Measurements from ENCODE around the gene SAMM50.

Gene SAMM50

DNA sequence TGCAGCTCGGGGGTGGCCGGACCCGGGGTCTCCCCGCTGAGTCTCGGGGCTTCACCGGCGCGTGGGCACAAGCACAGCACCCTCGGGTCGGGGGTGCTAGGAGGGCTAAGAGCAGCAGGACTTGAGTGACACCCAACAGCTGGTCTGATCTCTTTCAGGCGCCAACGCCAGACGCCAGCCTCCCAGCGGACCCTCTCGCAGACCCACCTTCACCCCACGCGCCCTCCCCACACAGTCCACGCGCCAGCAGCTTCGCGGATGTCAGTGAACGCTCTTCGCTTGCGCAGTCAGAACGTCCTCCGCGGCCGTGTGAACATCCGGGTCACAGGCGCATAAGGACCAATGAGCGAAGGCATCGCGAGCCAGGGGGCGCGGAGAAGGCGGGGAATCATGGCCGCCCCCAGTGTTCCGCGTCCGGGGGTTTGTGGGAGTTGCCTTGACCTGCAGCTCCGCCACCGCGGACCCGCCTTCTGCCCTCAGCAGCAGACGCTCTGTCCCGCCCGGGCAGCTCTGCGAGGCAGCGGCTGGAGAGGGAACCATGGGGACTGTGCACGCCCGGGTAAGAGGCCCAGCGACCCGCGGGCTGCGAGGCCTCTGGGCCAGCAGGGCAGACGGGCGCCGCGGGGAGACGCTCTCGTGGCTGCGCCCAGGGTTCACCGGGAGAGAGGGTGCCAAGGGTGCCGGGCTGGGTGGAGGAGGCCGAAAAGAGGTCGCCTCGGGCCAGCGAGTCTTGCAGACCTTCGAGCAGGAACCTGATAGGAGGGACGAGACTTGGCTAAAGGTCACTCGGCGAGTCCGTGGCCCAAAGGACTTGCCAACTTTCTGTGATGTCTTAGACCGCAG, at the start of gene SAMM50:
Gene SAMM50 (plus strand): TSS at position 403 of the 843 bp plus-strand sequence. CDS start 136 bp downstream, at position 539.
- peak; percentile 95 for DNase-seq (ENCODE audit: low spot score)

DNA sequence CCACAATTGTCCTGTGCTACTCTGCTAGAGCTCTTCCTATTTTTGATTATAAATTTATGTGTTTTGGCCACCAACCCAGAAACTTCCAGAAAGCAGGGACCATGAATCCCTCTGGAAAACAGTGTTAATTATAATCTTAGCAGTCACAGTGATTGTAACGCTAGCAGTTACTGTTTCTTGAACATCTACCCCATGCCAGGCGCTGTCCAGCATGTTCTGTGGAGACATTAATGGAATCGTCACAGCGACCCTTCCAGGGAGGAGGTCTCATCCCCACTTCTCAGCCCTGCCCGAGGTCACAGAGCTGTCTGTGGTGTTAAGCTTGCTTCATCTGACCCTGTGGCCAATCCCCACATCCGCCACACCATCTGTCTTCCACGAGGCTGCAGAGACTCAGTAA, 49.6 kb upstream of the SAMM50 start:
- DNase-seq (ENCODE audit: low spot score): no peak

DNA sequence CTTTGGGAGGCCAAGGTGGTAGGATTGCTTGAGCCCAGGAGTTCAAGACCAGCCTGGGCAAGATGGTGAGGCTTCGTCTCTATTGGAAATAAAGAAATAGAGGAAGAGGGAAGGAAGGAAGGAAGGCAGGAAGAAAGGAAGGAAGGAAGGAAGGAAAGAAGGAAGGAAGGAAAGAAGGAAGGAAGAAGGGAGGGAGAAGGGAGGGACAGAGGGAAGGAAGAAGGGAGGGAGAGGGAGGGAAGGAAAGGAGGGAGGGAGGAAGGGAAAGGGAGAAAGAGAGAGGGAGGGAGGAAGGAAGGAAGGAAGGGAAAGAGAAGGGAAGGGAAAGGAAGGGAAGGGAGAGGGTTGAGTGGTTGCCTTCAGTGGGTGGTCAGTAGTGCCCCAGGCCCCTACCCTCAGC, 45.5 kb upstream of the SAMM50 start:
- DNase-seq (ENCODE audit: low spot score): no peak

DNA sequence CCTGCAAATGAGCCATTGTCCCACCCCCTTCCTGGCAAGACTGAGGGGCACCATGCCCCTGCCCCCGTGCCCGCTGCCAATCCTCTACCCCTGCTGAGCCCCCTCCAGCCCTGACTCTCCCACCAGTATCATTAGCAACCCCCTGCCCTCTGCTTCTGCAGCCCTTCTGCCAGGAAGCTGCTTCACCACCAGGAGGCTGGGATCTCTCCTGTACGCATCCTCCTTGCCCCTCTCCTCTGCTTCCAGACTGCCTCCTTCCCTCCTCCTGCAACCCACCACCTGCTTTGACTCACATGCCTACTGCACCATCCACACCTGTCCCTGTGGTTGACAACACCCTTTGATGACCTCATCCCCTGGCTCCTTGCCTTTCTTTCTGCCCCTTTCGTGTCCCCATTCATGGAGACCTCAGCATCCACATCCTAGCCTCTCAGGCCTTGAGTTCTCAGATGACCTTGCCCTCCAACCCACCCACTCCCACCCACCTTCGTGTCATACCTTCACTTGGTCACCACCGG, 45.0 kb upstream of the SAMM50 start:
- DNase-seq (ENCODE audit: low spot score): no peak

DNA sequence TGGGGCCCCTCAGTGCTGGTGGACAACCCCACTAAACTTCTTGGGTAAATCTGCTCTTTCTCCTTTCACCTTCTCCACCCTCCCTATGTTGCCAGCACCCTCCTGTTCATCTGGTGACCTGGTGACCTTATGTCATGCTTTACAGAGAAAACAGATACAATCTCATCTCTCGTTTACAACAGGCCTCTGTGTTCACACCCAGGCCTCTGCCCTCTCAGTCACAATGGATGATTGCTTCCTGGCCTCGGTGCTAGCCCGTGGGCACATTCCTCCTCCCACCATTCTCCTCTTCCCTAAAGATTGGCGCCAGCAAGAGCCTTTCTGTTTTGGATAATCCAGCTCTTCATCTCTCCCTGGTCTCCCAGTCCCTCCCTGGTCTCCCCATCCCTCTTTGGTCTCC, 43.9 kb upstream of the SAMM50 start:
- no peak for DNase-seq (ENCODE audit: low spot score)

DNA sequence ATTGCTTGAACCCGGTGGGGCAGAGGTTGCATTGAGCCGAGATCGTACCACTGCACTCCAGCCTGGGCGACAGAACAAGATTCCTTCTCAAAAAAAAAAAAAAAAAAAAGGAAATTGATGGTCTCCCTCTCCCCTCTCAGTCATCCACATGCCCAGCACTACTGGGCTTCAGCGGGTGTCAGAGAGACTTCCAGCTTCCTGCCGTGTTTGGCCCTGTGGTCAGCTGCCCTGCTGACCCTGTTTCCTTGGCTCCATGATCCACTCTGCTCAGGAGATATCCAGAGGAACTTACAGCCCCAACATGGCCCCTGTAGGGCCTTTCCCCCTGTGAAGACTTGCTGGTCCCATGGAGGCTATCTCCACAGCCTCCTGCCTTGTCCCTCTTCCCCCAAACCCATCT, 37.7 kb upstream of the SAMM50 start:
- DNase-seq (ENCODE audit: low spot score): no peak

DNA sequence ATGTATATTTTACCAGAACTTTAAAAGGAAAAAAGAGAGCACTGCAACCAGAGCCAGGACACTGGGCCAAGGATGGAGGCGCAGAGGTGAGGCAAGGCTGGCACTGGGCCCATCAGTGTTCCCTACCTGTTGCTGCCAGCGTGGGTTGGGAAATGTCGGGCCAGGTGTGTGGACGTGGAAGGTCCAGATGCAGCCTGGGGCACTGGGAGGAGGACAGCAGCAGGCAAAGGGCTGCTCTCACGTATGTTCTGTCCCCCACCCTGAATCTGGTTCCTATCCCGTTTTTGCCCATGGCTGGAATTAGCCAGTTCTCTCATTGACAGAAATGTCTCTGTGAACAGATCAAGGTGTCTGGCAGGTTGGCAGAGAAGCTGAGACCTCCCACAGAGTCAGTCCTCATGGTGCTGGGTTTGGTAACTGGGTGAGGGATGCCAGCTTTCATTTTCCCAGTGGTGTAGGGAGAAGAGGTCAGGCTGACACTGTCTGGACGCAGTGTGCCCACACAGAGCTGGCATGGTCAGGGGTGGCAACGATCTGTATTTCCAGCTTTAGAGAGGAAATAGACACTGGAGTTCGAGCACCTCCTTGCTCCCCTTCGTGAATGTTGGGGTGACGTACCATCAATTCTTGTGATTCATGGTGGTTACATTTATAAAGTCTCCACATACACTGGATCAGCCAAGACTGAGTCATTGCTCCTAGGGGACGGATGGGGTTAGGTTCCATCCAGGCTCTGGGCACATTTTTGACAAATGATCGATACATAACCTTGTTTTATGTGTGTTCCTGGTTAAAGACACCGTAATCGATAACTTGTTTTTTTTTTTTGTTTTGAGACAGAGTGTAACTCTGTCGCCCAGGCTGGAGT, 35.9 kb upstream of the SAMM50 start:
- peak; percentile 42 for DNase-seq (ENCODE audit: low spot score)

DNA sequence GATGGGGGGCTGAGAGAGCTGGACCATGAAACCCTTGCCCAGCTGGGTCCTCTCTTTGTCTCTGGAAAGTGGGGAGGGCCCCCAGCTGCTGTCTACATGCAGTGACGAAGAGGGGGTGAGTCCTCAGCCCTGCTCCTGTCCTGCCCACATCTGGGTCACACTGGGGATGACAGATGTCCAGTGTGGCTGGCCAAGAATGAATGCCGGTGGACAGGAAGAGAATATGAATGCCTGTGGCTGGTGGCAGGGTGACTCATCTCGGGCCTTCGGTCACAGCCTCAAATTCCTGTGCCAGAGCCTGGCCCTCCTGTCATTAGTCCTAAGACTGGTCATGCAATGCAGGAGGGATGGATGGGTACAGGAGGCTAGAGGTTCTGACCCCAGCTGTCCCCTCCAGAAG, 33.9 kb upstream of the SAMM50 start:
- DNase-seq (ENCODE audit: low spot score): peak; percentile 79

DNA sequence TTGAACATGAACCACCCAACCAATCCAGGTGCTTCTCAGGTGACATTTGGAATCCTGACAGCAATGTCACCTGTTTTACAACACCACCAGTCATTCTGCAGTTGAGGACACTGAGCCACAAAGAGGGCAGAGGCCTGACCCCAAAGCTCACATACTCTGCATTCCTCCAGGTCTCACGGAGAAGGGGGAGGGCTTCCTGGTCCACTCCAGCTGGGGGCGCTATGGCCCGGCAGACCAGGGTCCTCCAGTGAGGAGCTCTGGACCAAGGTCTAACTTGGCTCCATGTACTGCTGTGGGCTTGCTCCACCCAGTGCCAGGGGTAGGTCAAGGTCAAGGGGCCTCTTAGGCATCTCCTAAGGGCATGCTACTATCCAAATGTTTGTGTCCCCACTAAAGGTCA, 33.1 kb upstream of the SAMM50 start:
- no peak for DNase-seq (ENCODE audit: low spot score)

DNA sequence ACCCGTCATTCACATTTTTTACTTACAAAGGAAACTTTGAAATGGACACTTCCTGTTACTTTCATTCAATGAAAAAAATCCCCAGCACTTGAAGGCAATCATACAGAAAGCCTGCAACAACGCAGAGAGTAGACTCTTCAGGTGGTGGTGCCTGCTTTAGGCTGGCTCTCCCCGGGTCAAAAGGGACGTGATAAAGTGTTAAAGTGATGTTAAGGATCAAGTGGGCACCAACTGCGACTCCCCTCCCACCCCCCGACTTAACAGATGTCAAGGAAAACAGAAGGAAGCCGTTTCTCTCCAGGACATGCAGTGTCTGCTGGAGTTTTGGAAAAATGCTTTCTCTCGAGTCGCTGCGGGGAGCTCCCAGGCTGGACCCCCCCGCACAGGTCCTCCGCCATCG, 32.1 kb upstream of the SAMM50 start:
- no peak for DNase-seq (ENCODE audit: low spot score)

DNA sequence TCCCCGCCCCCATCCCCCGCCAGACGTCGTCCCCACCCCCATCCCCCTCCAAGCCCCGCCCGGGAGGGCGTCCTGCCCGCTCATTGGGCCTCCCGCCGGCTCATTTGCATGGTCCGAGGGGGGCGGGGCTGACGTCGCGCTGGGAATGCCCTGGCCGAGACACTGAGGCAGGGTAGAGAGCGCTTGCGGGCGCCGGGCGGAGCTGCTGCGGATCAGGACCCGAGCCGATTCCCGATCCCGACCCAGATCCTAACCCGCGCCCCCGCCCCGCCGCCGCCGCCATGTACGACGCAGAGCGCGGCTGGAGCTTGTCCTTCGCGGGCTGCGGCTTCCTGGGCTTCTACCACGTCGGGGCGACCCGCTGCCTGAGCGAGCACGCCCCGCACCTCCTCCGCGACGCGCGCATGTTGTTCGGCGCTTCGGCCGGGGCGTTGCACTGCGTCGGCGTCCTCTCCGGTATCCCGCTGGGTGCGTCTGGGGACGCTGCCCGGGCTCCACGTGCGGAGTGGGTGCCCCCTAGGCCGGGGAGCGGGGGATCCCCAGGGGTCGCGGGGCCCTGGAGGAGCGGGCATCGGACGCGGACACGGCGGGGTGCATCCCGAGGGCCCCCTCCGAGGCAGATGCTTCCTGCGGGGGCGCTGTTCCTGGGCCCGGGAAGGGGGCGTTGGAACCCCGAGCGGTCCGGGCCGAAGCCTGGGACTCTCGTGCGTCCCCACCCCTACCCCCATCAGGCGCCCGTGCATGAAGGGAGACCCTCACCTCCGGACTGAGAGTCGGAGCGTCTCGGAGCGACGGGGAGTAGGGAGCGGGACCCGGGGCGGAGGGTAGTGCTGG, 31.4 kb upstream of the SAMM50 start, which contains the start of gene PNPLA3:
Gene PNPLA3 (plus strand): TSS at position 175 of the 834 bp plus-strand sequence. CDS start 107 bp downstream, at position 282.
- peak; percentile 95 for DNase-seq (ENCODE audit: low spot score)

DNA sequence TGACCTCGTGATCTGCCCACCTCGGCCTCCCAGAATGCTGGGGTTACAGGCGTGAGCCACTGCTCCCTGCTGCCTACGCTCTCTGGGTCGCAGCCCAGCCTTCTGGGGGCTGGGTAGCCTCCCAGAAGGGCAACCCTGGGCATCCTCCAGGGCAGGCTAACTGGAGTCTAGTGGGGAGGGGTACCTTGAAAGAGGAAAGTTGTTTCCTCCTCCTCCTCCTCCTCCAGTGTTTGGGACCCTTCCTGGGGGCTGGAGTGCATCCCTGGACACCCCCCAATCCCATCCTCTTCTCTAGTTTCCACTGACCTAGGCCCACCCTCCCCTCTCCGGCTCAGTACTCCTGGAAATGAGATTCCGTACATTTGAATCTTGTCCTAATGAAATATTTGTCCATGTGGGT, 30.4 kb upstream of the SAMM50 start:
- DNase-seq (ENCODE audit: low spot score): no peak

DNA sequence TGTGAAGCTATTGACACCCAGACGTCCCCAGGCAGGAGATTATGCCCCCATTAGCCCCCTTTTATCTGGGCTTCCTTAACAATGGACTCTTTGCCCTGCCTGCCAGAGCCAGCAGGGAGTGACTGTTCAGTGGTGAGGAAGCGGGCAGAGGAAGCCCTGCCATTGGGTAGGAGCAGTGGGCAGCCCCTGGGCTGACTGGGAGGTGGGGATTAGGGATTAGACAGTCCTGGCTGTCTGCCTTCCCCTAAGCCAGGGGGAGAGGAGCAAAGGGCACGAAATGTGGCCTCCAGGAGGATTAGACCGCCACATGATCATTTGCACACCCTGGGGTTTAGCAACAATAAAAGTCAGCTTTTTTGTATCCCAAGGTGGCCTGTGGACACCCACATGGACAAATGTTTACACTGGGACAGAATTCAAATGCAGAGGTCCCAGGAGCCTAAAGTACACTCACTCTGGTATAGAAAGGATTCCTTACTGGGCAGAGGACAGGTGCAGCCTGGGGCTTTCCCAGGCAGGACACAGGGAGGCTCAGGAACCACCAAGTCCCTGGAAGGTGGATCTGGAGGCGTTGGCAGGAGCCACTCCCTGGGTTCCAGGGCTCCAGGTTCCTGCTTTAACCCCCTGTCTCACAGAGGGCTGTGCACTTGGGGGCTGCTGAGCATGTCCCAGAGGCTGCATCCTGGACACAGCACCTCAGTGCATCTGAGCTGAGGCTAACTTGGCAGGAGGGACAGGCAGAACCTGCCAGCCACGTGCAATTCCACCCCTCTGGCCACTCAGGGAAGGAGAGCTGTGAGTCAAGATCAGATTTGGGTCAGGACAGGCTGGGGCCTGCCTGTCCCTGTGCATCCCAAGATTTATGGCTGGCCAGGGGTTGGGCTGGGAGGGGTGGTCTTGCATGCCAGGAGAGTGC, 29.6 kb upstream of the SAMM50 start:
- DNase-seq (ENCODE audit: low spot score): no peak

DNA sequence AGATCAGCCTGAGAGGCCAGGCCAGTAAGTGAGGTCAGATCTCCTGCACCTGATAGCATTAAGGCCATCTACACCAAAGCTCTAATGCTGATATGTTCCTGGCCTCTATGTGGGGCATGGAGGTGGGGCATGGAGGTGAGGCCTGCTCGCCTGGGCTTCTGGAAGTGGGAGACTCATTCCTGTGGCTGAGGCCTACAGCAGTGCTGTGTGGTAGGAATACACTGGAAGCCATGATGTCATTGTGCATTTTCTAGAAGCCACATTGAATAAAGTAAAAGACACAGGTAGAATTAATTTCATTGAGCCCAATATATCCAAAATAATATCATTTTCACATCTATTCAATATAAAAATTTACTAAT, 28.9 kb upstream of the SAMM50 start:
- no peak for DNase-seq (ENCODE audit: low spot score)

DNA sequence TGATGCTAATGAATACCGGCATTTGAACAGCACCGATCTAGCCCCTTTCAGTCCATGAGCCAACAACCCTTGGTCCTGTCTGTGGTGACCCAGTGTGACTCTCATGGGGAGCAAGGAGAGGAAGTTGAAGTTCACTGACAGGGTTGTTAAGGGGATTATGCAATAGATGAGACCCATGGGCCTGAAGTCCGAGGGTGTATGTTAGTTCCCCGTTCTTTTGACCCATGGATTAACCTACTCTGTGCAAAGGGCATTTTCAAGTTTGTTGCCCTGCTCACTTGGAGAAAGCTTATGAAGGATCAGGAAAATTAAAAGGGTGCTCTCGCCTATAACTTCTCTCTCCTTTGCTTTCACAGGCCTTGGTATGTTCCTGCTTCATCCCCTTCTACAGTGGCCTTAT, 26.8 kb upstream of the SAMM50 start:
- DNase-seq (ENCODE audit: low spot score): no peak

DNA sequence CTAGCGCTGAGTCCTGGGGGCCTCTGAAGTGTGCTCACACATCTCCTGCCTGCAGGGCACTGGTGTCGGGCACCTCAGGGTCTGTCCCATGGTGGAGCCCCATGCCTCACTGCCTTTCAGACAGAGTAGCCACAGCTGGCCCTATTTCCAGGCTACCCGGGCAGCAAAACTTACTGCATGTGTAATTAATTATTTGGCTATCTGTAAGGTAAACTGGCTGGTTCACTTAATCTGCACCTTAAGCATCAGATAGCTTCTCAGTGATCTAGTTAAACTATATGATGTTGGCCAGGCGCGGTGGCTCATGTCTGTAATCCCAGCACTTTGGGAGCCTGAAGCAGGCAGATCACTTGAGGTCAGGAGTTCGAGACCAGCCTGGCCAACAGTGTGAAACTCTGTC, 26.3 kb upstream of the SAMM50 start:
- no peak for DNase-seq (ENCODE audit: low spot score)

DNA sequence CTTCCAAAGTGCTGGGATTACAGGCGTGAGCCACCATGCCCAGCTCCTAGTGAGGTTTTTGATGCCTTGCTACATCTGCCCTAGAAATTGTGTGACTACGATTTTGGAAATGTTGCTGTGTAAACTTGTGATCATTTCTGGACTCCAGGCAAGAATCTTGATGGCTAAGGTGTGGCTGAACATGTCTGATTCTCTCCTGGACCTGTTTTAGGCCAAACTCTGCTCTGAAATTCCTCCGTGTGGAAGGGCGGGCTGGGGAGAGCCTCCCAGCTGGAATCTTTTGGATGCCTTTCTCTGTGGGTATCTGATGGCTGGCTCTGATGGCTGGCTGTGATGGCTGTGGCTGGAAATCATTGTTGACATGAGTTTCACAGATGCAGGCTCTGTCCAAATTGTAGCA, 23.5 kb upstream of the SAMM50 start:
- DNase-seq (ENCODE audit: low spot score): no peak

DNA sequence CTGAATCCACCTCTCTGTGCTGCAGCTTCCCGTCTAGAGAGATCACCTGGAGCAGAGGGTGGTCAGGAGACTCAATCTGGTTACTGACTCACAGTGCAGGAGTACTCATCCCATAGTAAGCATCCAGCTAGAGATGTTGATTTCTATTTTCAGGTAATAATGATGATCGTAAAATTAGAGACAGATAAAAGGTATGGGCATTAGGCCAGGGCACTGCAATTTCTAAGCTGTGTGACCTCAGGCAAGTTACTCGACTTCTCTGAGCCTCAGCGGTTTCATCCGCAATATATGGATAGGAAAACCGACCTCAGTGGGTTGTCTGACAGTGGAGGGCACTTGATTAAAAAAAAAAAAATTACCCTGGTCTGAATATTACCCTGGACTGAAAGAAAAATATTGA, 13.8 kb upstream of the SAMM50 start:
- no peak for DNase-seq (ENCODE audit: low spot score)

DNA sequence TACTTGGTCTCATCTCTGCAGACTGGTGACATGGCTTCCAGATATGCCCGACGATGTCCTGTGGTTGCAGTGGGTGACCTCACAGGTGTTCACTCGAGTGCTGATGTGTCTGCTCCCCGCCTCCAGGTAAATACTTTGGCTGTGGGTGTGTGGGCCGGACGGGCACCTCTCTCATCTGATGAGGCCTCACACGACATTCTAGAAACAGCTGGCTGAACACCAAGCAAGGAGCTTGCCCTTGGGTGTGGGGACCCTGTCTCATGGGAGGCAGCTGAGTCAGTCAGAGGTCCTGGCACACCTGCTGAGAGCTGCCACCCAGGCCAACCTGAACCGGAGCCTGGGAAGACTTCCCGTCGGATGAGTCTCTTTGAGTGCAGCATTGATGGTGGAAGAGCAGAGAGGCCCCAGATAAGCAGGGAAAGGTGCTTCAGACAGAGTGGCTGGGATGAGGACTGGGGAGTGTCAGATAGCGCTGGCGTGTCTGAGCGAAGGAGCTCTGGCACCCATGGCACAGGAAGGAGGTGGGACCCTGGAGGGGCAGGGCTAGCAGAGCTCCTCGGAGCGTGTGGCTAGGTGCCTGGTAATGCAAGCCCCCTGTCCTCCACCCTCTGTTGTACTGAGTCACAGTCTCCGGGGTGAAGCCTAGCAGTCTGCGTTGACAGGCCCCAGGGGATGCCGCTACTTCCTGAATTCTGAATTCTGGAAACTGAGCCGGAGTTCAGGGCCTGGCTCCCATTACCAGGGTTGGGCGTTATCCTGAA, 10.4 kb upstream of the SAMM50 start:
- DNase-seq (ENCODE audit: low spot score): no peak
